Right kidney (tissue), 9 donors: ENCODE data around the gene DAW1.
"Not testable (repeated sequence)": the region's sequence is repeated elsewhere in the genome, so short reads cannot be mapped to it uniquely, and the experiment has no call there.

Experiments used
- DNase-seq: peaks from one replicate; pipeline ENCODE4 v3.0.0-alpha.2; 2016
- long read RNA-seq, 8 donors: transcript quantifications; one replicate each; lab custom pipeline, GENCODE V29; 2026

DAW1 gene
- long read RNA-seq, donor 1, result 0 reads
- long read RNA-seq, donor 2, result 0 reads
- long read RNA-seq, donor 3, result 0 reads
- long read RNA-seq, donor 4, result 0 reads
- long read RNA-seq, donor 5, result 0 reads
- long read RNA-seq, donor 6, result 0 reads
- long read RNA-seq, donor 7, result 0 reads
- long read RNA-seq, donor 8, result 0 reads

- peak; percentile 78 for DNase-seq
Observed at GRCh38 chr2:227871375-227871791, at the start of gene DAW1. TSS of gene DAW1 (plus strand) at chr2:227871631. CDS start at chr2:227871690, 59 bp downstream.

GRCh38 chr2:227822416-227823003 is 48.9 kb upstream of the DAW1 start:
- no peak for DNase-seq

GRCh38 chr2:227823922-227824321 is 47.5 kb upstream of the DAW1 start:
- no peak for DNase-seq

GRCh38 chr2:227824711-227825110 is 46.7 kb upstream of the DAW1 start:
- DNase-seq, result no peak

- no peak for DNase-seq
Observed at GRCh38 chr2:227826019-227826521, 45.4 kb upstream of the DAW1 start.

GRCh38 chr2:227826563-227826962 is 44.9 kb upstream of the DAW1 start:
- no peak for DNase-seq

GRCh38 chr2:227827143-227827542 is 44.3 kb upstream of the DAW1 start:
- no peak for DNase-seq

GRCh38 chr2:227828477-227828912 is 42.9 kb upstream of the DAW1 start:
- no peak for DNase-seq

GRCh38 chr2:227829337-227829736 is 42.1 kb upstream of the DAW1 start:
- no peak for DNase-seq

- DNase-seq, result no peak
Observed at GRCh38 chr2:227834423-227834822, 37.0 kb upstream of the DAW1 start.

- no peak for DNase-seq
Observed at GRCh38 chr2:227834916-227835650, 36.3 kb upstream of the DAW1 start.

GRCh38 chr2:227839339-227840129 is 31.9 kb upstream of the DAW1 start:
- DNase-seq, result not testable (repeated sequence)

- no peak for DNase-seq
Observed at GRCh38 chr2:227846831-227847230, 24.6 kb upstream of the DAW1 start.

- no peak for DNase-seq
Observed at GRCh38 chr2:227848146-227848545, 23.3 kb upstream of the DAW1 start.

GRCh38 chr2:227848586-227848985 is 22.8 kb upstream of the DAW1 start:
- DNase-seq, result no peak

- DNase-seq, result no peak
Observed at GRCh38 chr2:227849906-227850305, 21.5 kb upstream of the DAW1 start.

- no peak for DNase-seq
Observed at GRCh38 chr2:227853204-227853629, 18.2 kb upstream of the DAW1 start.

- DNase-seq, result no peak
Observed at GRCh38 chr2:227853765-227854271, 17.6 kb upstream of the DAW1 start.

GRCh38 chr2:227855440-227855839 is 16.0 kb upstream of the DAW1 start:
- no peak for DNase-seq

- no peak for DNase-seq
Observed at GRCh38 chr2:227856697-227857096, 14.7 kb upstream of the DAW1 start.

GRCh38 chr2:227860221-227860641 is 11.2 kb upstream of the DAW1 start:
- no peak for DNase-seq

- DNase-seq, result no peak
Observed at GRCh38 chr2:227861011-227861410, 10.4 kb upstream of the DAW1 start.
